ENCODE data around the gene ITGB2.

Gene ITGB2

GRCh38 chr21:44907225-44907965, 13.3 kb downstream of the ITGB2 start:
- H3K27ac Mint-ChIP-seq, result no peak overlapping the region
- peaks cover 48% of the 10 kb centered on the region for H3K36me3 Mint-ChIP-seq (ENCODE audit: low read depth)
- peaks cover 37% of the 10 kb centered on the region for H3K4me1 Mint-ChIP-seq (ENCODE audit: low read depth)
- H3K4me3 Mint-ChIP-seq, result no peak overlapping the region
- H3K27me3 Mint-ChIP-seq (ENCODE audit: low read depth), result no peaks in the 10 kb centered on the region
- no peaks in the 10 kb centered on the region for H3K9me3 Mint-ChIP-seq

- Mint-ChIP-seq H3K27ac (no peak overlapping the region), H3K4me3 (no peak overlapping the region), H3K4me1 (ENCODE audit: low read depth) (peaks cover 22% of the 10 kb centered on the region), H3K9me3 (no peaks in the 10 kb centered on the region), H3K27me3 (ENCODE audit: low read depth) (no peaks in the 10 kb centered on the region), H3K36me3 (ENCODE audit: low read depth) (peaks cover 55% of the 10 kb centered on the region)
Measured at GRCh38 chr21:44905728-44906090, 15.0 kb downstream of the ITGB2 start.

- Mint-ChIP-seq H3K9me3 (no peaks in the 10 kb centered on the region), H3K27ac (no peak overlapping the region), H3K4me3 (no peak overlapping the region), H3K4me1 (ENCODE audit: low read depth) (peaks cover 22% of the 10 kb centered on the region), H3K27me3 (ENCODE audit: low read depth) (no peaks in the 10 kb centered on the region), H3K36me3 (ENCODE audit: low read depth) (peaks cover 60% of the 10 kb centered on the region)
Measured at GRCh38 chr21:44905016-44905727, 15.5 kb downstream of the ITGB2 start.

- H3K9me3 Mint-ChIP-seq, result no peaks in the 10 kb centered on the region
- peak overlapping the region; percentile 9 for H3K27ac Mint-ChIP-seq
- H3K27me3 Mint-ChIP-seq (ENCODE audit: low read depth), result no peaks in the 10 kb centered on the region
- H3K4me3 Mint-ChIP-seq, result no peak overlapping the region
- H3K36me3 Mint-ChIP-seq (ENCODE audit: low read depth), result peaks cover 55% of the 10 kb centered on the region
- H3K4me1 Mint-ChIP-seq (ENCODE audit: low read depth), result peaks cover 17% of the 10 kb centered on the region
Measured at GRCh38 chr21:44904141-44904923, 16.4 kb downstream of the ITGB2 start.

GRCh38 chr21:44903689-44904088, 17.0 kb downstream of the ITGB2 start:
- H3K36me3 Mint-ChIP-seq (ENCODE audit: low read depth), result peaks cover 51% of the 10 kb centered on the region
- H3K27me3 Mint-ChIP-seq (ENCODE audit: low read depth), result no peaks in the 10 kb centered on the region
- no peaks in the 10 kb centered on the region for H3K9me3 Mint-ChIP-seq
- no peak overlapping the region for H3K27ac Mint-ChIP-seq
- H3K4me3 Mint-ChIP-seq, result no peak overlapping the region
- H3K4me1 Mint-ChIP-seq (ENCODE audit: low read depth), result peaks cover 12% of the 10 kb centered on the region

- no peaks in the 10 kb centered on the region for H3K27me3 Mint-ChIP-seq (ENCODE audit: low read depth)
- peaks cover 13% of the 10 kb centered on the region for H3K4me1 Mint-ChIP-seq (ENCODE audit: low read depth)
- peaks cover 52% of the 10 kb centered on the region for H3K36me3 Mint-ChIP-seq (ENCODE audit: low read depth)
- no peak overlapping the region for H3K27ac Mint-ChIP-seq
- no peaks in the 10 kb centered on the region for H3K9me3 Mint-ChIP-seq
- no peak overlapping the region for H3K4me3 Mint-ChIP-seq
Measured at GRCh38 chr21:44903050-44903685, 17.5 kb downstream of the ITGB2 start.

GRCh38 chr21:44902268-44903049, 18.2 kb downstream of the ITGB2 start:
- Mint-ChIP-seq H3K4me3 (no peak overlapping the region), H3K4me1 (ENCODE audit: low read depth) (peaks cover 13% of the 10 kb centered on the region), H3K9me3 (no peaks in the 10 kb centered on the region), H3K36me3 (ENCODE audit: low read depth) (peaks cover 55% of the 10 kb centered on the region), H3K27me3 (ENCODE audit: low read depth) (no peaks in the 10 kb centered on the region), H3K27ac (no peak overlapping the region)

GRCh38 chr21:44901391-44902074, 19.2 kb downstream of the ITGB2 start:
- H3K36me3 Mint-ChIP-seq (ENCODE audit: low read depth), result peaks cover 56% of the 10 kb centered on the region
- peaks cover 13% of the 10 kb centered on the region for H3K4me1 Mint-ChIP-seq (ENCODE audit: low read depth)
- no peaks in the 10 kb centered on the region for H3K9me3 Mint-ChIP-seq
- H3K4me3 Mint-ChIP-seq, result no peak overlapping the region
- H3K27me3 Mint-ChIP-seq (ENCODE audit: low read depth), result no peaks in the 10 kb centered on the region
- no peak overlapping the region for H3K27ac Mint-ChIP-seq

GRCh38 chr21:44900559-44901251, 20.0 kb downstream of the ITGB2 start:
- no peak overlapping the region for H3K27ac Mint-ChIP-seq
- H3K36me3 Mint-ChIP-seq (ENCODE audit: low read depth), result peaks cover 55% of the 10 kb centered on the region
- H3K4me1 Mint-ChIP-seq (ENCODE audit: low read depth), result peaks cover 11% of the 10 kb centered on the region
- H3K4me3 Mint-ChIP-seq, result no peak overlapping the region
- no peaks in the 10 kb centered on the region for H3K27me3 Mint-ChIP-seq (ENCODE audit: low read depth)
- no peaks in the 10 kb centered on the region for H3K9me3 Mint-ChIP-seq

GRCh38 chr21:44899768-44900558, 20.7 kb downstream of the ITGB2 start:
- Mint-ChIP-seq H3K9me3 (no peaks in the 10 kb centered on the region), H3K27ac (no peak overlapping the region), H3K36me3 (ENCODE audit: low read depth) (peaks cover 53% of the 10 kb centered on the region), H3K4me1 (ENCODE audit: low read depth) (peaks cover 11% of the 10 kb centered on the region), H3K27me3 (ENCODE audit: low read depth) (no peaks in the 10 kb centered on the region), H3K4me3 (no peak overlapping the region)

GRCh38 chr21:44898851-44899767, 21.6 kb downstream of the ITGB2 start:
- Mint-ChIP-seq H3K4me3 (no peak overlapping the region), H3K27ac (peak overlapping the region; percentile 15), H3K9me3 (no peaks in the 10 kb centered on the region), H3K36me3 (ENCODE audit: low read depth) (peaks cover 50% of the 10 kb centered on the region), H3K4me1 (ENCODE audit: low read depth) (peaks cover 5% of the 10 kb centered on the region), H3K27me3 (ENCODE audit: low read depth) (no peaks in the 10 kb centered on the region)
